SW 1271 (cell line): ENCODE data around the gene EIF2AK3.
"Not testable (repeated sequence)": the region's sequence is repeated elsewhere in the genome, so short reads cannot be mapped to it uniquely, and the experiment has no call there.

Experiments used
- DNase-seq, 2 experiments: peaks; one replicate each; lab custom pipeline; 2025; lab: John Stamatoyannopoulos, UW

Gene EIF2AK3

GRCh38 chr2:88596141-88596830 is 31.0 kb downstream of the EIF2AK3 start:
- DNase-seq, result no peak

GRCh38 chr2:88591698-88592097 is 35.6 kb downstream of the EIF2AK3 start:
- no peak for DNase-seq

DNA sequence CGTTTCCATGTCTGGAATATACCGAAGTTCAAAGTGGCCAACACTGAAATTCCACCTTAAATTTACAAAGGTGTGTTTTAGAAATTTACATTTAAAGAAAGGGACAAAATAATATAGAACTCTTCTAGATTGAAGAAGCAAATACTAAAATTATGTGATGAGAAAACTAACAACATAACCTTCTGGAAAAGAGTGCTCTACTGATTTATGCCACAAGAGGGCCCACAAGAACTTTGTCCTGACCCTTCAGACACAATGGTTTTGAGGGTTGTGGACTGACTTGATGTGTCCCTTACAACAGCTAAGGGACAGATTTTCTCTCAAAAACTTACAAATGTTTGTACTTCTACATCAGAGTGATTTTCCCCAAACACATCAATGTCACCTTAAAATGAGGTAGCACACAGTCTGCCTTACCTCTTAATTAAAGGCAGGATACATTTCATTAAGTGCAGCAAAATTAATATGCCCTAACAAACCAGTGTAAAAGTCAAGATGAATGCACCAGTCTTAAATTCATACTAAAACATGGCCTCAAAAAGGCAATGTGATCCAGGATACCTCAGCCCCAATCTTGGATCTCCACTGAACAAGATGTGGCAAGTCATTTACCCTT is 36.2 kb downstream of the EIF2AK3 start:
- peak; percentile 13 to 60 for DNase-seq

DNA sequence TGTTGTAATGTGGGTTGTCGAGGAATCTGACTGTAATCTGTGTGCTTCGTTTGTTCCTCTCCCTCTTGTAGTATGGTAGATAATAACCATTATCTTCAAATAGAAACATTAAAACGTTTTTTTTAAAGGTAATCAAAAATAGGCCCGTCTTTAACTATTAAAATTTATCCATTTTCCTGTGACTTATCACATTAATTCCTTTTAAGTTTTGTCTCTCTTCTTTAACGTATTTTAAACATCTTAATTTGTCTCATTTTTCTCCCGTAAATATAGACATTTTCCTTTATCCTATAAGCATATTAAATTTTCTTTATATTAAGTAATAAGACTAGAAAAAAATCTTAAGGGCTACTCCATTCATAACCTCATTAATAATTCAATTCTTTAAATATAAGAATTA is 41.3 kb downstream of the EIF2AK3 start:
- no peak for DNase-seq

DNA sequence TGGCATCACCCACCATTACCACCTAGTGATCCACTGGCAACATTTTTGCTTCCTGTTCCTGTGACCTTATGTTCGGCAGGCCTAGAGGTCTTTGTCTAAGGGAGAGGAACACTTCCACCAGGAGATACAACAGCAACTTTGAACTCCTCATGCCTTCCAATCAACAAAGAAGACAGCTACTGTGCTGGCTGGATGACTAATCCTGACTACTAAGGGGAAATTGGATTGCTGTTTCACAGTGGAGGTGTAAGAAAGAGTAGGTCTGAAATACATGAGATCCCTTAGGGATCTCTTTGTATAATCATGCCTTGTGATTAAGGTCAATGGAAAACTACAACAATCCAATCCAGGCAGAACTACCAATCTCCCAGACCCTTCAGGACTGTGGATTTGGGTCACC is 45.2 kb downstream of the EIF2AK3 start:
- no peak for DNase-seq

GRCh38 chr2:88580088-88580487 is 47.2 kb downstream of the EIF2AK3 start:
- DNase-seq, result no peak

DNA sequence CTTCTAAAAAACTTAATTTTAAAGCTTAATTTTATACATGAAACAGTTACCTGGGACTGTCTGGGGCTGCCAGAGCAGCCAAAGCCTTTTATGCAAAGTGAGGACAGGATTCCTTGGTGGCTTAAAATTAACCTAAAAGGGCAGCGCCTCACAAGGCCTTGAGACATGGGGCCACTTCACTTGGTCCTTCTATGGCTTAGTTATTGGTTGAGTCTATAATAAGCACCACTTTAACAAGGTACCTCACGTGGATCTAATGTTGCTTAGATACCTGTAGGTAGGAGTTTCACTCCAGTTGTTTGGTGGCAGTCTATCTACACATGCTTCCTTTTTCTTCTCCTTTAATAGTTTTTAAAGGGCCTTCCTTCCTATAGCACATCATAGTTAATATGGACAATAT is 51.6 kb downstream of the EIF2AK3 start:
- DNase-seq, result no peak

- DNase-seq, result no peak
Observed at GRCh38 chr2:88575051-88575450, 52.2 kb downstream of the EIF2AK3 start.

- DNase-seq, result no peak
Observed at GRCh38 chr2:88574445-88574844, 52.8 kb downstream of the EIF2AK3 start.

DNA sequence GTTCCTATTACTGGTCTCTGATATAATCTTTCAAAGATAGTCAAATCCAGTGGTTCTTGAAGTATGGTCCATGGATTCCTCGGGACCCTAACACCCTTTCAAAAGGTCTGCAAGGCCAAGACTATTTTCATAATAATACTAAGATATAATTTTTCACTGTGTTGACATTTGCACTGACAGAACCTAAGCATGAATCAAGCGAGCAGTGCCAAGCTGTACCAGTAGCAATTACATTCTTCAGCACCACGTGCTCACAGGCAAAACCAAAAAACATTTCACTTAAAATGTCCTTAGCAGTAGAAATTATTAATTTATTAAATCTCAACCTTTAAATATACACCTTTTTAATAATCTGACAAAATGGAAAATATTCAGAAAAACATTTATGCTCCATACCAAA is 59.1 kb downstream of the EIF2AK3 start:
- DNase-seq, result no peak

GRCh38 chr2:88564402-88564801 is 62.9 kb downstream of the EIF2AK3 start:
- no peak for DNase-seq

GRCh38 chr2:88563129-88563528 is 64.1 kb downstream of the EIF2AK3 start:
- no peak for DNase-seq

GRCh38 chr2:88561646-88562388 is 65.4 kb downstream of the EIF2AK3 start:
- no peak for DNase-seq

DNA sequence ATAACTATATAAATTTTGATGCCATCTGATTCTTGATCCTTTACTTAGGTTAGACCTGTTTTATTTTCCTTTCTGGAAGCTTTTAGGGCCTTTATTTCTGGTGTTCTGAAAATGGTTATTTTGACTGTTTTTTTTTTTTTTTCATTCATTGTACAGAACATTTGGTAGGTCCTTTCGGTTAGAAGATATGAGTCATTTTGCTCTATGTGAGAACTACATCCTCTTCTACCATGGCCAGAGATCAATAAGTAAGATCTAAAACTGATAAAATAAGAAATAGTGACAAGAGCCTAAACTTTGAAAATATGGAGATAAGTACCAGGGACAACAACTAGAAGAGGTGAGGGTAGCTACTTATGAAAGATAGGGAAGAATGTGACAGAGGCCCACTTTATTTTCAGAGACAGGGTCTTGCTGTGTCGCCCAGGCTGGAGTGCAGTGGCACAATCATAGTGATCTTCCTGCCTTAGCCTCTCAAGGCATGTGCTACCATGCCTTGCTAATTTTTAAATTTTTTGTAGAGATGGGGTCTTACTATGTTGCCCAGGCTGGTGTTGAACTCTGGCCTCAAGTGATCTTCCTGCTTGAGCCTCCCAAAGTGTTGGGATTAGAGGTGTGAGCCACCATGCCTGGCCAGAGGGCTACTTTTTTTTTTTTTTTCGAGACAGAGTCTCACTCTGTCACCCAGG is 66.5 kb downstream of the EIF2AK3 start:
- DNase-seq, result no peak

DNA sequence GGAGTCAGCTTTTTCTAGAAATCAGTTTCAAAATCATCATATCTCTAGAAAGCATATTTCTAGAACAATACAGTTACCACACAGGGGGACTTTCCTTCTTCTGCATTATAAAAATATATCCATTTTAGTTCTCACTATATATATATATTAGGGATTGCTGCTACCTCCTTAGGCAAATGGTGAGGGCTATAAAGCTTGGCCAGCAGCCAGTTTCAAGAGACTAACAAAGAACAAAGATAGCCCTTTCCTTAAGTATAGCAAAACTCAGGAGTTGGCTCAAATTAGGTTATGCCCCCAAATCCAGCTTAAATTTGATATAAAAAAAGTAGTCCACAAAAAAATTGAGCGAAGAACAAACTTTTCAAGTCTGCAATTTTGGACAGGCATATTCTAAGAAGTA is 70.0 kb downstream of the EIF2AK3 start:
- DNase-seq, result no peak

GRCh38 chr2:88556026-88556425 is 71.2 kb downstream of the EIF2AK3 start:
- DNase-seq, result no peak

- no peak for DNase-seq
Observed at GRCh38 chr2:88554189-88554588, 73.1 kb downstream of the EIF2AK3 start.

GRCh38 chr2:88549616-88550292 is 77.5 kb downstream of the EIF2AK3 start:
- DNase-seq, result no peak

GRCh38 chr2:88546291-88546690 is 81.0 kb downstream of the EIF2AK3 start:
- DNase-seq, result not testable (repeated sequence)

- peak; percentile 47 to 67 for DNase-seq
Observed at GRCh38 chr2:88545118-88545517, 82.1 kb downstream of the EIF2AK3 start.

DNA sequence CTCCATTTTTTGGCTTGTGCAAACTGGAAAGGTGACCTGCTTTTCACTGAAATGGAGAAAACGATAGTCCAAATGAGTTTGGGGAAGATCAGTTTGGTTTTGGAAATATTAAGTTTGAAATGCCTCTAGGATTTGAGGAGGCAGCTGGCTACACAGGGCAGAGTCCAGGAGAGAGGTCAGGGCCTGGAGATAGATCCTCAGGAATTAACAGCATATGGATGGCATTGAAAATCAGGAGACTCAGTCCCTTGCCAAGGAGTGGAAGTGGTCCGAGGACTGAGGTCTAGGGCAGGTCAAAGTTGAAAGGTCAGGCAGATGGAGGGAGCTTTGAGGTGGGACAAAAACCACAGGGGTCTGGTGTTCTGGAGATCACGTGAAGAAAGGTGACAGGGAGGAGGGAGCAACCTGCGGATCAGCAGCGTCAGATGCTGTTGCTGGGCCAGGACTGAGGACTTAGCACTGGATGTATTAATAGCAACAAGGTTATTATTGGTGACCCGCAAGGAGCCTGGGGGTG is 83.7 kb downstream of the EIF2AK3 start:
- no peak for DNase-seq

DNA sequence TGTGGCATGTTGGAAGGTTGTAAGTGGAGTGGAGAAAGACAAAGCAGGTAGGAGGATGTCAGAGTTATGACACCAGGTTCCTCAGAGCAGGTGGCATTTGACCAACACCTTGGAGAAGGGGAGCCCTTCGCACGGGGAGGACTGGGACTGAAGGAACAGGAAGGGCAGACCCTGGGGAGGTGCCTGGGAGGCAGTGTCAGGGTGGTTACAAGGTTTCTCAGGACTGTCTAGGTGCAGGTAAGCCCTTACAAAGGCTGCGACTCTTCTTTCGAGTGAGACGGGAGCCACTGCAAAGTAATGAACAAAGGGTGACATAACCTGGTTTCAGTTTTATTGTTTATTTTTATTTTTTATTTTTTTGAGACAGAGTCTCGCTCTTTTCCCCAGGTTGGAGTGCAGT is 84.6 kb downstream of the EIF2AK3 start:
- no peak for DNase-seq
